Superior temporal gyrus (tissue), 1 donor: ENCODE measurements around the gene ICOSLG.
"Not testable (repeated sequence)": the region's sequence is repeated elsewhere in the genome, so short reads cannot be mapped to it uniquely, and the experiment has no call there.

ENCODE experiments used
- DNase-seq: peaks from one replicate; pipeline ENCODE4 v3.0.0-alpha.2; 2016; ENCODE audit errors: extremely low spot score

ICOSLG gene

GRCh38 chr21:44181506-44181905 is 59.2 kb downstream of the ICOSLG start:
- DNase-seq, result not testable (repeated sequence)

GRCh38 chr21:44176127-44176526 is 64.6 kb downstream of the ICOSLG start:
- DNase-seq, result not testable (repeated sequence)

GRCh38 chr21:44175189-44175588 is 65.6 kb downstream of the ICOSLG start:
- DNase-seq, result not testable (repeated sequence)
